Osteocyte (in vitro differentiated cells): ENCODE data around the gene FUZ. TPM values are rescaled to one million over a fixed set of nuclear protein-coding genes. Genes with fewer than 3 reads are reported as not detected.

ENCODE experiments used
- DNase-seq: peaks from one replicate; pipeline ENCODE4 v3.0.0; 2021; ENCODE audit warnings: mixed read lengths; ENCODE audit not compliant: unreplicated experiment; ENCODE audit errors: extremely low spot score
- H3K27ac Mint-ChIP-seq: one replicate; pipeline ENCODE4 v1.8.0; 2021; ENCODE audit warnings: mild to moderate bottlenecking, mixed read lengths; ENCODE audit not compliant: unreplicated experiment
- H3K27me3 Mint-ChIP-seq: one replicate; pipeline ENCODE4 v1.8.0; 2021; ENCODE audit warnings: mixed read lengths; ENCODE audit not compliant: unreplicated experiment
- H3K36me3 Mint-ChIP-seq: one replicate; pipeline ENCODE4 v1.8.0; 2021; ENCODE audit warnings: mixed read lengths; ENCODE audit not compliant: unreplicated experiment
- H3K4me1 Mint-ChIP-seq: one replicate; pipeline ENCODE4 v1.8.0; 2021; ENCODE audit warnings: mixed read lengths; ENCODE audit not compliant: unreplicated experiment
- H3K4me3 Mint-ChIP-seq: one replicate; pipeline ENCODE4 v1.8.0; 2021; ENCODE audit warnings: mild to moderate bottlenecking, moderate library complexity, mixed read lengths; ENCODE audit not compliant: unreplicated experiment
- H3K9me3 Mint-ChIP-seq: one replicate; pipeline ENCODE4 v1.8.0; 2021; ENCODE audit warnings: mixed read lengths; ENCODE audit not compliant: unreplicated experiment
- total RNA-seq: library from RNA; stranded (reverse); gene quantifications from 2 replicates; pipeline ENCODE4 v1.2.1, GENCODE V29; 2021
- TF ChIP-seq, protein P1 (sequence below): fragments of 200-600 bp; sonication (generic); IDR thresholded peaks from 2 replicates; pipeline ENCODE4 v1.5.0; 2021; ENCODE audit warnings: antibody characterized with exemption, mild to moderate bottlenecking, moderate library complexity

The FUZ gene
- total RNA-seq, 1 donor from 2014 or later, result 24.4 TPM

- TF ChIP-seq, protein P1, sequence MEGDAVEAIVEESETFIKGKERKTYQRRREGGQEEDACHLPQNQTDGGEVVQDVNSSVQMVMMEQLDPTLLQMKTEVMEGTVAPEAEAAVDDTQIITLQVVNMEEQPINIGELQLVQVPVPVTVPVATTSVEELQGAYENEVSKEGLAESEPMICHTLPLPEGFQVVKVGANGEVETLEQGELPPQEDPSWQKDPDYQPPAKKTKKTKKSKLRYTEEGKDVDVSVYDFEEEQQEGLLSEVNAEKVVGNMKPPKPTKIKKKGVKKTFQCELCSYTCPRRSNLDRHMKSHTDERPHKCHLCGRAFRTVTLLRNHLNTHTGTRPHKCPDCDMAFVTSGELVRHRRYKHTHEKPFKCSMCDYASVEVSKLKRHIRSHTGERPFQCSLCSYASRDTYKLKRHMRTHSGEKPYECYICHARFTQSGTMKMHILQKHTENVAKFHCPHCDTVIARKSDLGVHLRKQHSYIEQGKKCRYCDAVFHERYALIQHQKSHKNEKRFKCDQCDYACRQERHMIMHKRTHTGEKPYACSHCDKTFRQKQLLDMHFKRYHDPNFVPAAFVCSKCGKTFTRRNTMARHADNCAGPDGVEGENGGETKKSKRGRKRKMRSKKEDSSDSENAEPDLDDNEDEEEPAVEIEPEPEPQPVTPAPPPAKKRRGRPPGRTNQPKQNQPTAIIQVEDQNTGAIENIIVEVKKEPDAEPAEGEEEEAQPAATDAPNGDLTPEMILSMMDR, result no peak
- Mint-ChIP-seq H3K4me3 (peak overlapping the region; percentile 44), H3K27ac (peak overlapping the region; percentile 27), H3K9me3 (no peaks in the 10 kb centered on the region), H3K4me1 (peaks cover 17% of the 10 kb centered on the region), H3K27me3 (no peaks in the 10 kb centered on the region), H3K36me3 (peaks cover 15% of the 10 kb centered on the region)
- no peak for DNase-seq
Measured at GRCh38 chr19:49807904-49808675, 5.0 kb downstream of the FUZ start.

- Mint-ChIP-seq H3K4me1 (peaks cover 11% of the 10 kb centered on the region), H3K9me3 (no peaks in the 10 kb centered on the region), H3K4me3 (no peak overlapping the region), H3K27me3 (no peaks in the 10 kb centered on the region), H3K27ac (peak overlapping the region; percentile 18), H3K36me3 (peaks cover 15% of the 10 kb centered on the region)
- DNase-seq, result no peak
- TF ChIP-seq, protein P1, result no peak
Measured at GRCh38 chr19:49807058-49807903, 5.8 kb downstream of the FUZ start.

DNA sequence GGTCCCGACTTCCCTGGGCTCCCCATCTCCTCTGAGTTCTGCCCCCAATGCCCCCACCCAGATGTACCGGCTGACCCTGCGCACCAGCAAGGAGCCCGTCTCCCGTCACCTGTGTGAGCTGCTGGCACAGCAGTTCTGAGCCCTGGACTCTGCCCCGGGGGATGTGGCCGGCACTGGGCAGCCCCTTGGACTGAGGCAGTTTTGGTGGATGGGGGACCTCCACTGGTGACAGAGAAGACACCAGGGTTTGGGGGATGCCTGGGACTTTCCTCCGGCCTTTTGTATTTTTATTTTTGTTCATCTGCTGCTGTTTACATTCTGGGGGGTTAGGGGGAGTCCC is 6.5 kb downstream of the FUZ start:
- peaks cover 12% of the 10 kb centered on the region for H3K4me1 Mint-ChIP-seq
- H3K36me3 Mint-ChIP-seq, result peaks cover 15% of the 10 kb centered on the region
- H3K27ac Mint-ChIP-seq, result peak overlapping the region; percentile 21
- no peak overlapping the region for H3K4me3 Mint-ChIP-seq
- TF ChIP-seq, protein P1, result no peak
- no peak for DNase-seq
- H3K9me3 Mint-ChIP-seq, result no peaks in the 10 kb centered on the region
- H3K27me3 Mint-ChIP-seq, result no peaks in the 10 kb centered on the region

- no peaks in the 10 kb centered on the region for H3K27me3 Mint-ChIP-seq
- peak overlapping the region; percentile 21 for H3K27ac Mint-ChIP-seq
- no peaks in the 10 kb centered on the region for H3K9me3 Mint-ChIP-seq
- H3K4me1 Mint-ChIP-seq, result peaks cover 12% of the 10 kb centered on the region
- no peak for DNase-seq
- peaks cover 15% of the 10 kb centered on the region for H3K36me3 Mint-ChIP-seq
- no peak overlapping the region for H3K4me3 Mint-ChIP-seq
- TF ChIP-seq, protein P1, result no peak
Measured at GRCh38 chr19:49805822-49806619, 7.1 kb downstream of the FUZ start.
